ENCODE data around the gene TEKTIP1. TPM values are rescaled to one million over a fixed set of nuclear protein-coding genes. Genes with fewer than 3 reads are reported as not detected.
A peak's percentile ranks its signal among the peaks of the same experiment; 100 is the strongest.
"Not testable (repeated sequence)": the region's sequence is repeated elsewhere in the genome, so short reads cannot be mapped to it uniquely, and the experiment has no call there.

TEKTIP1 gene
- polyA plus RNA-seq, 5 donors = 2.3 to 7.5 (median 4.6) TPM

- DNase-seq = peak in 1 of 2 donors; percentile 10
Observed at GRCh38 chr19:3507371-3508120, 31.4 kb upstream of the TEKTIP1 start.

GRCh38 chr19:3508121-3508661, 30.8 kb upstream of the TEKTIP1 start:
- not testable (repeated sequence) for DNase-seq

GRCh38 chr19:3508771-3509535, 30.0 kb upstream of the TEKTIP1 start:
- no peak for DNase-seq

GRCh38 chr19:3509566-3509989, 29.4 kb upstream of the TEKTIP1 start:
- no peak for DNase-seq

GRCh38 chr19:3510727-3511126, 28.2 kb upstream of the TEKTIP1 start:
- no peak for DNase-seq

- DNase-seq = no peak
Observed at GRCh38 chr19:3511506-3512251, 27.3 kb upstream of the TEKTIP1 start.

- no peak for DNase-seq
Observed at GRCh38 chr19:3512562-3513228, 26.3 kb upstream of the TEKTIP1 start.

GRCh38 chr19:3513229-3514140, 25.5 kb upstream of the TEKTIP1 start:
- DNase-seq = no peak

GRCh38 chr19:3514930-3515329, 24.0 kb upstream of the TEKTIP1 start:
- DNase-seq = no peak

GRCh38 chr19:3515891-3516422, 23.0 kb upstream of the TEKTIP1 start:
- no peak for DNase-seq

GRCh38 chr19:3516675-3517207, 22.2 kb upstream of the TEKTIP1 start:
- DNase-seq = no peak

GRCh38 chr19:3517638-3518037, 21.3 kb upstream of the TEKTIP1 start:
- DNase-seq = no peak

GRCh38 chr19:3518255-3518654, 20.7 kb upstream of the TEKTIP1 start:
- DNase-seq = no peak

GRCh38 chr19:3518659-3519058, 20.3 kb upstream of the TEKTIP1 start:
- no peak for DNase-seq

- DNase-seq = no peak
Observed at GRCh38 chr19:3519126-3519525, 19.8 kb upstream of the TEKTIP1 start.

GRCh38 chr19:3520166-3521103, 18.5 kb upstream of the TEKTIP1 start:
- no peak for DNase-seq

GRCh38 chr19:3521104-3521445, 17.9 kb upstream of the TEKTIP1 start:
- DNase-seq = no peak

- no peak for DNase-seq
Observed at GRCh38 chr19:3522421-3523360, 16.3 kb upstream of the TEKTIP1 start.
